Kidney (tissue), 14 donors: ENCODE data around the gene WDFY2. TPM values are rescaled to one million over a fixed set of nuclear protein-coding genes. Genes with fewer than 3 reads are reported as not detected.

Source experiments
- DNase-seq, 5 donors: peaks; one replicate each; pipeline ENCODE4 v3.0.0-alpha.2; 2013 to 2020
- FAIRE-seq: peaks from 2 replicates; lab custom pipeline; 2012; peaks lifted over from hg19 to GRCh38; lab: Jason Lieb, UNC
- H3K27ac ChIP-seq, 2 donors: one replicate each; pipeline ENCODE4 v1.7.0; 2013; ENCODE audit warnings: low read depth in 2 of 2, low read length in 2 of 2, inconsistent platforms in 1 of 2
- H3K27me3 ChIP-seq: one replicate; pipeline ENCODE4 v1.7.1; 2013; ENCODE audit warnings: low read length, inconsistent platforms; ENCODE audit not compliant: control insufficient read depth, insufficient read depth
- H3K36me3 ChIP-seq, 3 donors: one replicate each; pipeline versions ENCODE4 v1.7.0 to v1.7.1; 2013; ENCODE audit warnings: low read length in 3 of 3, control low read depth in 1 of 3, inconsistent platforms in 1 of 3; ENCODE audit not compliant: insufficient read depth in 3 of 3, control insufficient read depth in 2 of 3
- H3K4me1 ChIP-seq, 3 donors: one replicate each; pipeline versions ENCODE4 v1.7.0 to v1.7.1; 2013; ENCODE audit warnings: low read length in 3 of 3, inconsistent platforms in 1 of 3, low read depth in 1 of 3; ENCODE audit not compliant: control insufficient read depth in 2 of 3, insufficient read depth in 2 of 3
- H3K4me3 ChIP-seq, 3 donors: one replicate each; pipeline versions ENCODE4 v1.7.0 to v1.8.1; 2013; ENCODE audit warnings: low read length in 3 of 3, control low read depth in 1 of 3, inconsistent platforms in 1 of 3
- H3K9ac ChIP-seq, 3 donors: one replicate each; pipeline versions ENCODE4 v1.7.0 to v1.7.1; 2013; ENCODE audit warnings: low read length in 3 of 3, control low read depth in 1 of 3, inconsistent platforms in 1 of 3
- H3K9me3 ChIP-seq, 3 donors: one replicate each; pipeline versions ENCODE4 v1.7.0 to v1.7.1; 2013; ENCODE audit warnings: low read length in 3 of 3, control low read depth in 1 of 3, inconsistent platforms in 1 of 3; ENCODE audit not compliant: control insufficient read depth in 2 of 3, insufficient read depth in 1 of 3
- CTCF ChIP-seq: IDR thresholded peaks from 3 replicates; pipeline ENCODE4 v1.5.1; 2012; ENCODE audit warnings: mild to moderate bottlenecking, moderate library complexity, borderline replicate concordance; ENCODE audit not compliant: insufficient read depth; ENCODE audit errors: extremely low read depth
- intact Hi-C: fragments of 100-400 bp; cut with DNase I; formaldehyde crosslinking; loops from one replicate; pipeline ENCODE4 v1.11.1; 2022
- polyA plus RNA-seq: library from polyadenylated mRNA; stranded (reverse); fragments of 350-450 nt; fragmentation: Illumina TruSeq; extraction: RNeasy Lipid Tissue Mini Kit (QIAGEN cat#74804); gene quantifications from one replicate; pipeline ENCODE4 v1.2.3, GENCODE V29; 2014; ENCODE audit warnings: low read depth, low replicate concordance; ENCODE audit not compliant: insufficient read depth
- total RNA-seq: library from RNA; stranded (reverse); fragmentation: NEBNext Ultra II Directional; extraction: Animal tissue kit (Norgen Biotek cat#: 25700); gene quantifications from one replicate; pipeline ENCODE4 v1.2.1, GENCODE V29; 2021
- donor health status: control.
- donor health status: control.
- donor health status: control.
- donor health status: control.
- donor health status: control.
- donor health status: DM: yes; HTN: yes; CAD: no.
- donor health status: Normal renal cell carcinoma (clear cell type).

Gene WDFY2
- total and polyA plus RNA-seq, 2 donors from 2014 or later, result 4.8 to 13.0 TPM

GRCh38 chr13:51808811-51809210 lies 224.5 kb downstream of the WDFY2 start:
- no peak for DNase-seq
- TF ChIP-seq CTCF, result no peak
- H3K9me3 ChIP-seq, result no peaks in the 10 kb centered on the region
- H3K27ac ChIP-seq, result no peak overlapping the region
- no peak for FAIRE-seq
- H3K4me3 ChIP-seq, result no peak overlapping the region
- H3K27me3 ChIP-seq, result no peaks in the 10 kb centered on the region
- peaks cover 0 to 13% (median 7%) of the 10 kb centered on the region in 3 donors for H3K4me1 ChIP-seq
- no peak overlapping the region for H3K9ac ChIP-seq
- no peaks in the 10 kb centered on the region for H3K36me3 ChIP-seq
- intact Hi-C loops, result no loop called here

- Histone ChIP-seq H3K9ac (no peak overlapping the region), H3K4me1 (peaks cover 0 to 11% (median 8%) of the 10 kb centered on the region in 3 donors), H3K36me3 (no peaks in the 10 kb centered on the region), H3K27me3 (no peaks in the 10 kb centered on the region), H3K27ac (no peak overlapping the region), H3K4me3 (no peak overlapping the region), H3K9me3 (no peaks in the 10 kb centered on the region)
- TF ChIP-seq CTCF, result no peak
- peak in 1 of 5 donors; percentile 25 for DNase-seq
- intact Hi-C loops, result no loop called here
- no peak for FAIRE-seq
Observed at GRCh38 chr13:51811046-51811445, 226.8 kb downstream of the WDFY2 start.

- DNase-seq, result peak in 1 of 5 donors; percentile 31
- no peaks in the 10 kb centered on the region for H3K9me3 ChIP-seq
Observed at GRCh38 chr13:51811920-51812451, 227.7 kb downstream of the WDFY2 start.

More at GRCh38 chr13:51811920-51812451, 227.7 kb downstream of the WDFY2 start:
- no peak overlapping the region for H3K9ac ChIP-seq
- no peak for FAIRE-seq
- no peaks in the 10 kb centered on the region for H3K27me3 ChIP-seq
- H3K27ac ChIP-seq, result no peak overlapping the region
- H3K4me3 ChIP-seq, result no peak overlapping the region
- peaks cover 0 to 8% (median 5%) of the 10 kb centered on the region in 3 donors for H3K4me1 ChIP-seq
- no peak for TF ChIP-seq CTCF
- no peaks in the 10 kb centered on the region for H3K36me3 ChIP-seq
- intact Hi-C loops, result no loop called here
